Activated T-helper 1 cell treated with anti-CD3 and anti-CD28 coated beads, Interleukin-12 subunit alpha, Interleukin-12 subunit beta, Interleukin-2, Interleukin-4 antibody, amounts not matched to agents 30 ng/mL and 10 ng/mL and 1 ng/mL, durations not matched to agents 14 hours and 24 hours and 36 hours (primary cell): Measurements from ENCODE around the gene UBL7. TPM values are rescaled to one million over a fixed set of nuclear protein-coding genes. Genes with fewer than 3 reads are reported as not detected.
A peak's percentile ranks its signal among the peaks of the same experiment; 100 is the strongest.

Experiments used
- DNase-seq: peaks from one replicate; pipeline ENCODE4 v3.0.0; 2021; ENCODE audit warnings: low spot score
- H3K27ac Mint-ChIP-seq: one replicate; pipeline ENCODE4 v1.8.0; 2021; ENCODE audit warnings: mild to moderate bottlenecking, mixed read lengths
- H3K27me3 Mint-ChIP-seq: one replicate; pipeline ENCODE4 v1.8.0; 2022; ENCODE audit warnings: mild to moderate bottlenecking, moderate library complexity, mixed read lengths; ENCODE audit not compliant: insufficient read depth
- H3K36me3 Mint-ChIP-seq: one replicate; pipeline ENCODE4 v1.8.0; 2021; ENCODE audit warnings: low read depth, mixed read lengths
- H3K4me1 Mint-ChIP-seq: one replicate; pipeline ENCODE4 v1.8.0; 2021; ENCODE audit warnings: low read depth, mixed read lengths
- H3K4me3 Mint-ChIP-seq: one replicate; pipeline ENCODE4 v1.8.0; 2021; ENCODE audit warnings: mild to moderate bottlenecking, moderate library complexity, mixed read lengths
- H3K9me3 Mint-ChIP-seq: one replicate; pipeline ENCODE4 v1.8.0; 2021; ENCODE audit warnings: mixed read lengths
- intact Hi-C: fragments of 100-400 bp; cut with micrococcal nuclease; formaldehyde crosslinking; loops from one replicate; pipeline ENCODE4 v1.15.1; 2024
- total RNA-seq: library from RNA; stranded (reverse); gene quantifications from 2 replicates; pipeline ENCODE4 v1.2.3, GENCODE V29; 2022

Gene UBL7
- total RNA-seq, 1 donor from 2014 or later, result 56.0 TPM

- Mint-ChIP-seq H3K9me3 (no peaks in the 10 kb centered on the region), H3K27me3 (no peaks in the 10 kb centered on the region), H3K36me3 (peaks cover 16% of the 10 kb centered on the region), H3K4me3 (no peak overlapping the region), H3K4me1 (peaks cover 20% of the 10 kb centered on the region), H3K27ac (peak overlapping the region; percentile 7)
- no peak for DNase-seq
- intact Hi-C loops, result no loop called here
Observed at GRCh38 chr15:74443100-74443909, 17.7 kb downstream of the UBL7 start.

- Mint-ChIP-seq H3K4me3 (no peak overlapping the region), H3K27me3 (no peaks in the 10 kb centered on the region), H3K36me3 (peaks cover 12% of the 10 kb centered on the region), H3K27ac (peak overlapping the region; percentile 7), H3K9me3 (no peaks in the 10 kb centered on the region), H3K4me1 (peaks cover 25% of the 10 kb centered on the region)
- intact Hi-C loops, result no loop called here
- no peak for DNase-seq
Observed at GRCh38 chr15:74442604-74443003, 18.4 kb downstream of the UBL7 start.

GRCh38 chr15:74442063-74442462 is 18.9 kb downstream of the UBL7 start:
- H3K4me1 Mint-ChIP-seq, result peaks cover 26% of the 10 kb centered on the region
- no peak for DNase-seq
- intact Hi-C loops, result no loop called here
- no peaks in the 10 kb centered on the region for H3K27me3 Mint-ChIP-seq
- no peaks in the 10 kb centered on the region for H3K9me3 Mint-ChIP-seq
- peak overlapping the region; percentile 7 for H3K27ac Mint-ChIP-seq
- H3K4me3 Mint-ChIP-seq, result no peak overlapping the region
- peaks cover 12% of the 10 kb centered on the region for H3K36me3 Mint-ChIP-seq

DNA sequence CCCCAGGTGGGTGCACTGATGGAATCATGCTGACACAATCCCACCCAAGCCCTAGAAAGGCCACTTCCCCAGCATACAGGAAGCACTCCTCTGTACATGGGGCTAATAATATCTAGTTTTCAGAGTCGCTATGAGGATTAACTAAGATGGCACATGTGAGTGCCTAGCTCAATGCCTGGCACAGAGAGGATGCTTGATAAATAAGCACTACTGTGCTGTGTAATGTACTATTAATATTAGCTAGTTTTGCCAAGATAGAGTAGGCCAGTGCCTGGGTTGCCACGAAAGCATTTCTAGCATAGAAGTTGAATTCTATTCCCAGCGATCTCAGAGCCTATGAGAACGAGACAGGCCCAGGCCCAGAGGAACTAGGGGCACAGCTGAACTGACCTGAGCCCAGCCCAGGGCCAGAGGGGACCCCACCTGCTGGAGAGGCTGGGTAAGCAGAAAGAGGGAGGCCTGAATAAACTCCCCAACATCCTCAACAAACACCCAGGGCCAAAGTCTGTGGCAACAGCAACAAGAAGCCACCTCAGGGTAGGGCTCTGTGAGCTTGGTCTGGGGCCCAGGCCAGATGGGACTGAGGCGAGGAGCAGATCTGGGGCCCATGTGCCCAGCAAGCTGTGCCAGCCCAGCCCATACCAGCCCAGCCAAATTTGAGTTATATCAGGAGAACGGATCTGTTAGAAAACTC is 19.6 kb downstream of the UBL7 start:
- Mint-ChIP-seq H3K27me3 (no peaks in the 10 kb centered on the region), H3K4me1 (peaks cover 33% of the 10 kb centered on the region), H3K9me3 (no peaks in the 10 kb centered on the region), H3K4me3 (no peak overlapping the region), H3K36me3 (peaks cover 9% of the 10 kb centered on the region), H3K27ac (no peak overlapping the region)
- DNase-seq, result no peak
- intact Hi-C loops, result no loop called here

- intact Hi-C loops, result loop anchor here (1.0 kb wide), 6 partner anchors 22 to 103 kb away; partner anchors contain the start of gene UBL7
Observed at GRCh38 chr15:74438721-74439316, 22.1 kb downstream of the UBL7 start.

GRCh38 chr15:74438206-74438605 is 22.8 kb downstream of the UBL7 start:
- Mint-ChIP-seq H3K36me3 (peaks cover 7% of the 10 kb centered on the region), H3K27me3 (no peaks in the 10 kb centered on the region), H3K27ac (peak overlapping the region; percentile 1), H3K4me3 (no peak overlapping the region), H3K9me3 (no peaks in the 10 kb centered on the region), H3K4me1 (peaks cover 58% of the 10 kb centered on the region)
- intact Hi-C loops, result loop anchor here (1.0 kb wide), 6 partner anchors 23 to 104 kb away; partner anchors contain the start of gene UBL7
- no peak for DNase-seq

More at GRCh38 chr15:74438721-74439316, 22.1 kb downstream of the UBL7 start:
- Mint-ChIP-seq H3K36me3 (peaks cover 7% of the 10 kb centered on the region), H3K9me3 (no peaks in the 10 kb centered on the region), H3K27ac (peak overlapping the region; percentile 1), H3K4me3 (no peak overlapping the region), H3K4me1 (peaks cover 58% of the 10 kb centered on the region), H3K27me3 (no peaks in the 10 kb centered on the region)
- DNase-seq, result peak; percentile 73

- Mint-ChIP-seq H3K4me1 (peaks cover 79% of the 10 kb centered on the region), H3K4me3 (peak overlapping the region; percentile 89), H3K27ac (peak overlapping the region; percentile 87), H3K36me3 (peaks cover 36% of the 10 kb centered on the region), H3K27me3 (no peaks in the 10 kb centered on the region), H3K9me3 (no peaks in the 10 kb centered on the region)
- intact Hi-C loops, result loop anchor here (1.0 kb wide), 3 partner anchors 27 to 55 kb away; partner anchors contain the start of gene UBL7
- no peak for DNase-seq
Observed at GRCh38 chr15:74434263-74435136, 26.5 kb downstream of the UBL7 start.

DNA sequence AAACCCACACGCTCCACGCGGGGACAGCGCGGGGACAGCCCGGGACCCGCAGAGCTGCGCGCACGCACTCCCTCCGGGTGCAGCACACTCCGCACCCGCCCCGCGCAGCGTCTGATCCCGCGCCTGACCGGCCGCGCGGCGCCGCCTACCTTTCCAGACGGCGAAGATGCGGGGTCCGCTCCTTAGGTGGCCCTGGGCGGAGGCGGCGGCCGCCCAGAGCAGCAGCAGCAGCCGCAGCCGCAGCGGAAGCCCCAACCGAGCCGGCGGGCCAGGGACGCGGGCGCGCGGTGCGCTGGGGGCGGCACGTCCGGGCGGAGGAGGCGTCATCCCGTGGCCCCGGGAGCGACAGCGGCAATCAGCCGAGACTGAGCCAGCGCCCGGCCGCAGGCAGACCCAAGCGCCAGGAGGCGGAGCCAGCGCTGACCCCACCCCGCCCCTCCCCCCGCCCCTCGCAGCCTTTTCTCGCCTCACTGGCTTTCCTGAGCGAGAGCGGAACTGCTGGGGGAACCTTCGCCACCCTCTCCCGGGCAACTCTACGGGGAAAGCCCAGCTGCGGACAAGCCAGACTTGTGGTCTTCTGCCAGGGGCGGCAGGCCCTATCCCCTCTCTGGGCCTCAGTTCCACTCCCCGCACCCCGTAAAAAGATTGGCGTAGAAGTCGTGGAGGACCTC is 27.2 kb downstream of the UBL7 start, which contains the start of gene SEMA7A:
Gene SEMA7A, minus strand, starts transcription at position 367 of the 671 bp plus-strand sequence. Its CDS starts 40 bp downstream, at position 327.
- peaks cover 37% of the 10 kb centered on the region for H3K36me3 Mint-ChIP-seq
- H3K9me3 Mint-ChIP-seq, result no peaks in the 10 kb centered on the region
- intact Hi-C loops, result loop anchor here (1.0 kb wide), 3 partner anchors 28 to 56 kb away; partner anchors contain the start of gene UBL7

DNA sequence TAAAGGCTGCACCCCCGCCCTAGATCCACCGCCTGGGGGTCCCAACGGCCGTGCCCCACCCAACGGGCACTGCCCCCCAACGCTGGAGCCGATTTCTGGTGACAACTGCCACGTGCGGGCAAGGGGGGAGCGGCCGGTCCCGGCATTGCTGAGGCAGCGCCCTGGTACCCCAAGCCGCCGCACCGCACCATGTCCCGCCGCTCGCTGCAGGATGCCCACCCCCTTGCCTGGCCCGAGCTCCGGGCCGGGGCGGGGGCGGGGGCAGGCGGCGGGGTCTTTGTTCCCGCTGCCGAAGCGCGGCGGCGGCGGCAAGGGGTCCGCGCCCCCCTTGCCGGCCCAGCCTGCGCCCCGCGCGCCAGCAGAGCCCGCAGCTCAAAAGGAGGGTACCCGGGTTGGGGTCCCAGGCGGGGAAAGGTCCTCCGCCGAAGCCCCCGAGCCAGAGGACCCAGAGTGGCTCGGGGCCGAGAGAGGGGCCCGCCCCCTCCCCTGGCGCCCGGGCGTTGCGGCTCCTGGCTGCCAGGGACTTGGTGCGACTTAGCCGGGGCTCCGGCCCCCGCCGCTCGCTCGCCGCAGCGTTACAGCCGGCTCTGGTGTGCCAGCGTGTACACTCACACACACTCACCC is 27.9 kb downstream of the UBL7 start:
- H3K4me1 Mint-ChIP-seq, result peaks cover 79% of the 10 kb centered on the region
- no peaks in the 10 kb centered on the region for H3K27me3 Mint-ChIP-seq
- intact Hi-C loops, result no loop called here
- peak overlapping the region; percentile 97 for H3K4me3 Mint-ChIP-seq
- DNase-seq, result no peak
- no peaks in the 10 kb centered on the region for H3K9me3 Mint-ChIP-seq
- peak overlapping the region; percentile 77 for H3K27ac Mint-ChIP-seq
- peaks cover 40% of the 10 kb centered on the region for H3K36me3 Mint-ChIP-seq

More for the DNA sequence above, 27.2 kb downstream of the UBL7 start, which contains the start of gene SEMA7A:
- H3K27ac Mint-ChIP-seq, result peak within 1 kb of the TSS; percentile 87
- H3K4me1 Mint-ChIP-seq, result peaks cover 79% of the 10 kb centered on the region
- peak; percentile 82 for DNase-seq
- no peaks in the 10 kb centered on the region for H3K27me3 Mint-ChIP-seq
- peak within 1 kb of the TSS; percentile 97 for H3K4me3 Mint-ChIP-seq

GRCh38 chr15:74432271-74432967 is 28.5 kb downstream of the UBL7 start:
- no peak for DNase-seq
- peaks cover 83% of the 10 kb centered on the region for H3K4me1 Mint-ChIP-seq
- intact Hi-C loops, result no loop called here
- H3K9me3 Mint-ChIP-seq, result no peaks in the 10 kb centered on the region
- H3K27me3 Mint-ChIP-seq, result no peaks in the 10 kb centered on the region
- peak overlapping the region; percentile 97 for H3K4me3 Mint-ChIP-seq
- peak overlapping the region; percentile 77 for H3K27ac Mint-ChIP-seq
- H3K36me3 Mint-ChIP-seq, result peaks cover 47% of the 10 kb centered on the region

DNA sequence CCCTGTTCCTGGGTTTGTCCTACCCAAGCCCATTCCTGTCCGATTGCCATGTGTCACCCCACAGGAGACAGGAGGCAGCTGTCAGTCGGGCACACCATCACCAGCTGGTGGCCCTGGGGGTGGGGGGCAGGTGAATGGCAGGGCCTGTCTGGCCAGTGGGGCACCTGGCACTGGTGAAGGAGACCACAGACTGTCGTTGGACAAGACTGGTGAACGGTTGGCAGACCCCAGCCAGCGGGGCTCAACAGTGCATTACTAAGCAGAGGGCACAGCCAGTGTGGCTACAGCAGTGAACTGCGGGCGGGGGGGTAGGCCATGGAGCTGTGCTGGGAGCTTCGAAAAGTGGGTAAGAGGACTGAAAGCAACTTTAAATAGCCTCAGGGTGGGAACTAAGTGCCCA is 29.3 kb downstream of the UBL7 start:
- Mint-ChIP-seq H3K4me3 (peak overlapping the region; percentile 97), H3K36me3 (peaks cover 53% of the 10 kb centered on the region), H3K27ac (peak overlapping the region; percentile 30), H3K4me1 (peaks cover 84% of the 10 kb centered on the region), H3K9me3 (no peaks in the 10 kb centered on the region), H3K27me3 (no peaks in the 10 kb centered on the region)
- intact Hi-C loops, result no loop called here
- DNase-seq, result no peak
